Activated CD4-positive, alpha-beta memory T cell treated with anti-CD3 and anti-CD28 coated beads, Interleukin-2, amount 10 ng/mL, durations not matched to agents 7 days and 5 days (primary cell): ENCODE results near the gene LTA. TPM values are rescaled to one million over a fixed set of nuclear protein-coding genes. Genes with fewer than 3 reads are reported as not detected.
"Not testable (repeated sequence)": the region's sequence is repeated elsewhere in the genome, so short reads cannot be mapped to it uniquely, and the experiment has no call there.

ENCODE experiments used
- CTCF ChIA-PET: fragments of 350-600 bp; sonication (Branson Sonifier 250); formaldehyde crosslinking; loops from one replicate; lab custom pipeline; 2021; ENCODE audit warnings: antibody characterized with exemption, inconsistent platforms; lab: Charles Lee
- POLR2A ChIA-PET: fragments of 350-600 bp; sonication (Branson Sonifier 250); formaldehyde crosslinking; loops from one replicate; lab custom pipeline; 2021; ENCODE audit warnings: antibody characterized with exemption; lab: Charles Lee
- DNase-seq: peaks from one replicate; pipeline ENCODE4 v3.0.0-alpha.2; 2020
- H3K27ac Mint-ChIP-seq: one replicate; pipeline ENCODE4 v1.8.0; 2021; ENCODE audit warnings: mild to moderate bottlenecking, mixed read lengths
- H3K27me3 Mint-ChIP-seq: one replicate; pipeline ENCODE4 v1.8.0; 2021; ENCODE audit warnings: mixed read lengths
- H3K36me3 Mint-ChIP-seq: one replicate; pipeline ENCODE4 v1.8.0; 2021; ENCODE audit warnings: low read depth, mixed read lengths
- H3K4me1 Mint-ChIP-seq: one replicate; pipeline ENCODE4 v1.8.0; 2021; ENCODE audit warnings: mixed read lengths
- H3K4me3 Mint-ChIP-seq: one replicate; pipeline ENCODE4 v1.8.0; 2021; ENCODE audit warnings: mild to moderate bottlenecking, mixed read lengths
- H3K9me3 Mint-ChIP-seq: one replicate; pipeline ENCODE4 v1.8.0; 2021; ENCODE audit warnings: mixed read lengths
- total RNA-seq, 2 experiments: library from RNA; stranded (reverse); gene quantifications; one replicate each; pipeline ENCODE4 v1.2.3, GENCODE V29; 2021

LTA gene
- total RNA-seq, 2 experiments from 2014 or later = 37.2 to 38.4 TPM

DNA sequence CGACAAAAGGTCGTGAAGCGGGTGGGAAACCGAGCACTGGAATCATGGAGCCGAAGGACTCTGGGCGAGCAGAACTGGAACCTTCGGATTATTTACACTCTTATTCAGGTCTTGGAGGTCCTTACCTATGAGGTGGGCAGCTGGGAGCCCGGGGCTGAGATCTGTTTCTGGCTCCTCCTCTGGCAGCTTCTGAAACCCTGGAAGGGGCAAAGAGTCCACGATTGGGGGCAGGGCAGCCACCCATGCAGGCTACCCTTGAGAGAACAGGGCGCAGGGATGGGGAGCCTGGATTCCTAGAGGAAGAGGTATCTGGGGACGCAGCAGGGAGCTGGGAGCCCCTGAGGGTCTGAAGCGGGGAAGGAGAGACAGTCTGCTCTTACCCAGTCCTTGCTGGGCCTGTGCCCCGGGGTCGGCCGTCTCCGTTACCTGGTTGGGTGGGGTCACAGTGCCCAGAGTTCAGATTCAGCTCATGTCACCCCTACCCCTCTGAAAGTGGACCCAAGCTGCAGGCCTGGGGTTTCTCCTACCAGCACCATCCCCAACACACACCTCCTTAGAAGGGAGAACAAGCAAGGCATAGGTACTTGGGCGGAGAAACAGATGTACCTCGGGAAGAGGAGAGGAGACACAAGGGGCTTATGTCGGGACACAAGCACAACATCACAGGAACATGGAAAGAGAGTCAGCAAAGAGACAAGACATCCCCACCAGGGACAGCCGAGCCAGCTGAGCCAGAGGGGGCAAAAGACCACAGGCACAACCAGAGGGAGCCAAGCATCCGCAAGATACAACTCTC, 9.5 kb downstream of the LTA start:
- ChIA-PET CTCF (interaction anchor here (1.0 to 18.7 kb wide), 10 partner anchors 6 to 249 kb away, joined by 3 to 640 read pairs (median 12); partner anchors contain the start of genes ATP6V1G2, DDX39B, LTA and NCR3), POLR2A (interaction anchor here (0.5 to 36.9 kb wide), 15 partner anchors 4 to 1390 kb away, joined by 3 to 1578 read pairs (median 9); partner anchors contain the start of genes ATP6V1G2, CLIC1, CSNK2B and DDX39B)
- Mint-ChIP-seq H3K36me3 (peaks cover 70% of the 10 kb centered on the region), H3K9me3 (no peaks in the 10 kb centered on the region), H3K27ac (peak overlapping the region; percentile 94), H3K4me3 (peak overlapping the region; percentile 91), H3K4me1 (peaks cover 65% of the 10 kb centered on the region), H3K27me3 (no peaks in the 10 kb centered on the region)
- DNase-seq = peak; percentile 38

DNA sequence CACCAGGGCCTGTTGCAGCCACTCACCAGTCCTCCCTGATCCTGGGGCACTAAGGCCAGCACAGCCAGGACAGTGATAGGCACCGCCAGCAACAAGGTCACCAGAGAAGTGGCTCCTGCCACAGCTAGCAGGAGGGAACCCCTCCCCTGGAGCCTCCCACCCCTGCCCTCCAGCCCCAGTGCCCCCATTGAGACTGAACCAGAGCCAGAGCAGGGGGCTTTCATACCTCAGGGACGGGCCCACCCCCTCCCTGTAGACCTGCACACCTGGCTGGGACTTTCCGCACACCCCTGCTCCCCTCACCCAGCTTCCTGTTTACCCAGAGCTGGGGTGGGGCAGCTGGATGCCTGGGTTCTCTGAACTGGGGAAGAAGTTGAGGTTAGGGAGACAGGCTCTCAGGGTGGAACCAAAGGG, 10.1 kb downstream of the LTA start, which contains the start of gene LTB:
Gene LTB, minus strand, starts transcription at position 195 of the 414 bp plus-strand sequence. Its CDS starts 7 bp downstream, at position 188.
- Mint-ChIP-seq H3K27ac (peak within 1 kb of the TSS; percentile 94), H3K4me3 (peak within 1 kb of the TSS; percentile 91), H3K36me3 (peaks cover 69% of the 10 kb centered on the region), H3K9me3 (no peaks in the 10 kb centered on the region), H3K4me1 (peaks cover 65% of the 10 kb centered on the region), H3K27me3 (no peaks in the 10 kb centered on the region)
- POLR2A ChIA-PET = interaction anchor here (0.8 to 36.9 kb wide), 16 partner anchors 3 to 1389 kb away, joined by 3 to 1578 read pairs (median 8); partner anchors contain the start of genes ATP6V1G2, C6orf47, CLIC1 and CSNK2B
- CTCF ChIA-PET = interaction anchor here (0.7 to 18.7 kb wide), 9 partner anchors 7 to 89 kb away, joined by 3 to 640 read pairs (median 15); partner anchors contain the start of genes ATP6V1G2, DDX39B, LTA and NCR3
- peak; percentile 74 for DNase-seq

DNA sequence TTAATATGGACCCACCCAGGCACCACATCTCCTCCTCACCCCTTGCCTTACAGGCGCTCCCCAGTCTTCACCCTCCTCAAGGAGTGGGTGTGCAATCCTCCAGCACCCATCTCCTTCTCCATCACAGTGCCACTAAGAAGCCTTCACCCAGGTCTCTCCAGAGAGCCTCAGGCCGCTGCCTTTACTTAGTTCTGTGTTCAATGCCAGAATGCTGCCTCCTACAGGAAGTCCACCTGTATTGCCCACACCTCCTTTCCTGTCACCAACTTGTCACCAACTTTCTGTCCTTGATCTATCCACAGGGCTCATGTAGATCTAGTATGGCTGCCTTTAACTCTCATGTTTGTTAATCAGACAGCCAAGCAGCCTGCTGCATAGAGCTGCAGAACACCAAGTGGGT, 13.4 kb downstream of the LTA start:
- ChIA-PET POLR2A (interaction anchor here (0.8 to 36.9 kb wide), 7 partner anchors 0 to 118 kb away, joined by 3 to 1578 read pairs (median 13); partner anchors contain the start of genes ABHD16A, ATP6V1G2, DDX39B and LST1), CTCF (interaction anchor here (0.6 to 18.7 kb wide), 5 partner anchors 9 to 245 kb away, joined by 4 to 640 read pairs (median 70); partner anchors contain the start of genes ATP6V1G2, DDX39B, LTA and NCR3)
- Mint-ChIP-seq H3K4me3 (peak overlapping the region; percentile 74), H3K27ac (peak overlapping the region; percentile 98), H3K36me3 (peaks cover 54% of the 10 kb centered on the region), H3K27me3 (no peaks in the 10 kb centered on the region), H3K9me3 (no peaks in the 10 kb centered on the region), H3K4me1 (peaks cover 72% of the 10 kb centered on the region)
- DNase-seq = peak; percentile 73

GRCh38 chr6:31586008-31586407, 13.9 kb downstream of the LTA start, which contains the start of gene LST1:
LST1 (plus strand) TSS chr6:31586277; CDS start chr6:31587300, 1,023 bp downstream.
- DNase-seq = no peak
- H3K4me3 Mint-ChIP-seq = peak within 1 kb of the TSS; percentile 74
- H3K4me1 Mint-ChIP-seq = peaks cover 75% of the 10 kb centered on the region
- POLR2A ChIA-PET = interaction anchor here (0.8 to 36.9 kb wide), 11 partner anchors 1 to 221 kb away, joined by 3 to 1578 read pairs (median 6); partner anchors contain the start of genes ABHD16A, ATP6V1G2, DDX39B and GPANK1
- CTCF ChIA-PET = interaction anchor here (0.6 to 18.7 kb wide), 6 partner anchors 9 to 245 kb away, joined by 4 to 640 read pairs (median 66); partner anchors contain the start of genes ATP6V1G2, BAG6, DDX39B and LTA
- H3K27me3 Mint-ChIP-seq = no peaks in the 10 kb centered on the region
- no peaks in the 10 kb centered on the region for H3K9me3 Mint-ChIP-seq
- peaks cover 52% of the 10 kb centered on the region for H3K36me3 Mint-ChIP-seq
- H3K27ac Mint-ChIP-seq = peak within 1 kb of the TSS; percentile 98

DNA sequence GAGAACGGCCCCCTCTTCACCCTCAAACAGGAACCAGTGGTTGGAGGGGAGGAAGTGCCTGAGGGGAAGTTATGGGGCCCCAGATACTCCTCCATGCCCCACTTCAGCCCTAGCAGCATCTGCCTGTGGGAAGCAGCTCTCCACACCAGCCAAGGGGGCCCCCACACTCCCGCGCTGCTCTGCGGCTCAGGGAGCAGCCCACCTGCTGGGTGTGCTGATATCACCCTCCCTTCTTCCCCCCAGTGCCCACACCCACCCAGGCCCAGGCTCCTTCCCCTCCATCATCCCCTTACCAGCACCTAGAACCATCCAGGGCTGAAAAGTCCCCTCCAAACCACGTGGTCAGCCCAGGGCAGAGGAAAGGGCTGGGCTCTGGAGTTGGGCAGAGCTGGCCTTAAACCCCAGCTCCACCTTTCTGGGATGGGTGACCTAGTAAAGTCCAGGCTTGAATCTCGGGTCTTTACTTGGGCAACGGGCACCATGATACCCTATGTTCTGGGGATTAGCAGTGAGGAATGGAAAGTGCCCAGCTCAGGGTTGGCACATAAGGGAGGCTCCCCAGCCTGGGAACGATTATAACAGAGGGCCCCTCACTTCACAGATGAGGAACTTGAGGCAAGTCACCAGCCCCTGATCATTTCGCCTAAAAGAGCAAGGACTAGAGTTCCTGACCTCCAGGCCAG, 14.7 kb downstream of the LTA start:
- CTCF ChIA-PET = interaction anchor here (0.8 to 18.7 kb wide), 5 partner anchors 8 to 66 kb away, joined by 4 to 640 read pairs (median 70); partner anchors contain the start of genes ATP6V1G2, BAG6, DDX39B and LTA
- peaks cover 44% of the 10 kb centered on the region for H3K36me3 Mint-ChIP-seq
- peak; percentile 42 for DNase-seq
- H3K9me3 Mint-ChIP-seq = no peaks in the 10 kb centered on the region
- no peaks in the 10 kb centered on the region for H3K27me3 Mint-ChIP-seq
- peak overlapping the region; percentile 98 for H3K27ac Mint-ChIP-seq
- H3K4me3 Mint-ChIP-seq = peak overlapping the region; percentile 74
- POLR2A ChIA-PET = interaction anchor here (1.0 to 36.9 kb wide), 15 partner anchors 2 to 385 kb away, joined by 3 to 1578 read pairs (median 4); partner anchors contain the start of genes ABHD16A, APOM, ATP6V1G2 and BAG6
- peaks cover 80% of the 10 kb centered on the region for H3K4me1 Mint-ChIP-seq

- CTCF ChIA-PET = interaction anchor here (1.8 to 18.7 kb wide), 4 partner anchors 7 to 42 kb away, joined by 7 to 640 read pairs (median 235); partner anchors contain the start of genes ATP6V1G2, DDX39B, NCR3 and NFKBIL1
- no peak for DNase-seq
- H3K27me3 Mint-ChIP-seq = no peaks in the 10 kb centered on the region
- H3K9me3 Mint-ChIP-seq = no peaks in the 10 kb centered on the region
- peak overlapping the region; percentile 93 for H3K27ac Mint-ChIP-seq
- POLR2A ChIA-PET = interaction anchor here (0.5 to 36.9 kb wide), 10 partner anchors 3 to 93 kb away, joined by 3 to 1578 read pairs (median 6); partner anchors contain the start of genes APOM, BAG6, DDX39B and LST1
- H3K36me3 Mint-ChIP-seq = peaks cover 36% of the 10 kb centered on the region
- peak overlapping the region; percentile 78 for H3K4me3 Mint-ChIP-seq
- peaks cover 86% of the 10 kb centered on the region for H3K4me1 Mint-ChIP-seq
These were observed 16.0 kb downstream of the LTA start for GRCh38 chr6:31587791-31588777.

DNA sequence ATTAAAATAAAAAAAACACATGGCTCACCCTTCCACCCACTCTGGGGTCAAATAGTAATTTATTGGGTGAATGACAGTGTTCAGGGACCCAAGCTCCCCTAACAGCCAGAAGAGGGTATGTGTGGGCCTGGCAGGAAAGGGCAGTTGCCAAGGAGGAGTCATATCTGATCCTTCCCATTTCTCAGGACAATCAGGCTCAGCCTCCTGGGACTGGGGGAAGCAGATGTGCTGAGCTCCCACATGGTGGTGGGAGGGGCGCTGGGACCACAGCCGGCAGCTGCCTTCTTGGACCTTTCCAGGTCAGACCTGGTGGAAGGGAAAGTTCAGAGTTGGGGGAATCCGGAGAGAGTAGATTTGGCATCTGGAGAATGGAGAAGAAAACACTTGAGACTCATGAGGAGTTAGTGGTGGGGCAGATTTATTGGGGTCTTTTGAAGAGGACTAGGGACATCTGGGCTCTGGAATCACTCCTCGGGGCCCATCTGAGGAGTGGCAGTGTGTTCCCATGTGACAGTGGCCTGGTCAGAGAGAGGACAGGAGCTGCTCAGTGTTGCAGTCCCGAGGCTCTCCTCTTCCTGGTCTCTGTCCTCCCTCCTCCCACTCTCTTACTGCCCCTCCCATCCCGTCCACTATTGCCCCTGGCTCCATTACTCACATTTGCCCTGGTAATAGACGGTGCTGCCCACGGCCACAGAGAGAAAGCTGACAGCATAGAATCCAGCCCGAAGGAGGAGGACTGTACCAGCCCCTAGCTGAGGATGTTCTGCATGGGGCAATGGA, 17.0 kb downstream of the LTA start:
- CTCF ChIA-PET = interaction anchor here (1.8 to 18.7 kb wide), 4 partner anchors 6 to 43 kb away, joined by 4 to 640 read pairs (median 204); partner anchors contain the start of genes ATP6V1G2, DDX39B, NCR3 and NFKBIL1
- H3K4me1 Mint-ChIP-seq = peaks cover 84% of the 10 kb centered on the region

GRCh38 chr6:31590691-31591090, 18.6 kb downstream of the LTA start:
- ChIA-PET POLR2A (interaction anchor here (36.9 kb wide), 1 partner anchor 18 kb away, joined by 1578 read pairs; the partner anchor contains the start of genes LST1, LTA, LTB and TNF), CTCF (interaction anchor here (0.5 to 18.7 kb wide), 5 partner anchors 4 to 44 kb away, joined by 3 to 640 read pairs (median 400); partner anchors contain the start of genes ATP6V1G2, DDX39B, LST1 and LTB)
- H3K4me1 Mint-ChIP-seq = peaks cover 77% of the 10 kb centered on the region
- H3K27me3 Mint-ChIP-seq, H3K27ac Mint-ChIP-seq, H3K9me3 Mint-ChIP-seq, DNase-seq, H3K4me3 Mint-ChIP-seq: not testable (repeated sequence)
- peaks cover 28% of the 10 kb centered on the region for H3K36me3 Mint-ChIP-seq

More for the DNA sequence above, 17.0 kb downstream of the LTA start:
- peak overlapping the region; percentile 44 for H3K27ac Mint-ChIP-seq
- peak overlapping the region; percentile 17 for H3K4me3 Mint-ChIP-seq
- POLR2A ChIA-PET = interaction anchor here (0.9 to 36.9 kb wide), 4 partner anchors 4 to 94 kb away, joined by 4 to 1578 read pairs (median 796); partner anchors contain the start of genes DDX39B, LST1, LTA and LTB
- DNase-seq = no peak
- no peaks in the 10 kb centered on the region for H3K9me3 Mint-ChIP-seq
- no peaks in the 10 kb centered on the region for H3K27me3 Mint-ChIP-seq
- H3K36me3 Mint-ChIP-seq = peaks cover 31% of the 10 kb centered on the region

- peaks cover 74% of the 10 kb centered on the region for H3K4me1 Mint-ChIP-seq
- DNase-seq = no peak
- CTCF ChIA-PET = interaction anchor here (1.1 to 13.2 kb wide), 4 partner anchors 11 to 98 kb away, joined by 3 to 751 read pairs (median 323); partner anchors contain the start of genes ATP6V1G2, DDX39B, LST1 and LTB
- H3K4me3 Mint-ChIP-seq = peak overlapping the region; percentile 61
- no peaks in the 10 kb centered on the region for H3K9me3 Mint-ChIP-seq
- H3K36me3 Mint-ChIP-seq = peaks cover 20% of the 10 kb centered on the region
- no peaks in the 10 kb centered on the region for H3K27me3 Mint-ChIP-seq
- peak overlapping the region; percentile 89 for H3K27ac Mint-ChIP-seq
- POLR2A ChIA-PET = interaction anchor here (0.7 to 36.9 kb wide), 9 partner anchors 20 to 785 kb away, joined by 3 to 1578 read pairs (median 6); partner anchors contain the start of genes ATP6V1G2, DDX39B, GPANK1 and LSM2
These were observed 20.3 kb downstream of the LTA start for GRCh38 chr6:31592396-31592771.

- H3K4me3 Mint-ChIP-seq = no peak overlapping the region
- peaks cover 53% of the 10 kb centered on the region for H3K4me1 Mint-ChIP-seq
- H3K27ac Mint-ChIP-seq = no peak overlapping the region
- H3K36me3 Mint-ChIP-seq = peaks cover 5% of the 10 kb centered on the region
- CTCF ChIA-PET = interaction anchor here (0.9 to 13.2 kb wide), 12 partner anchors 12 to 116 kb away, joined by 3 to 751 read pairs (median 10); partner anchors contain the start of genes ATP6V1G2, DDX39B, LST1 and LTA
- no peaks in the 10 kb centered on the region for H3K27me3 Mint-ChIP-seq
- no peaks in the 10 kb centered on the region for H3K9me3 Mint-ChIP-seq
- POLR2A ChIA-PET = interaction anchor here (0.6 to 36.9 kb wide), 6 partner anchors 25 to 239 kb away, joined by 4 to 1578 read pairs (median 23); partner anchors contain the start of genes ATP6V1G2, DDX39B, GPANK1 and LST1
- peak; percentile 49 for DNase-seq
These were observed 24.9 kb downstream of the LTA start for GRCh38 chr6:31597006-31597405.
